LNCAP (cell line): Measurements from ENCODE around the gene LRRC9.

Source experiments
- CTCF ChIP-seq: fragments of 450-650 bp; IDR thresholded peaks from 2 replicates; pipeline ENCODE4 v1.5.1; 2017; ENCODE audit warnings: mild to moderate bottlenecking

Gene LRRC9

GRCh38 chr14:60051721-60052221 lies 131.8 kb downstream of the LRRC9 start:
- no peak for TF ChIP-seq CTCF

- no peak for TF ChIP-seq CTCF
Measured at GRCh38 chr14:60058087-60058486, 138.1 kb downstream of the LRRC9 start.

GRCh38 chr14:60061371-60061770 lies 141.4 kb downstream of the LRRC9 start:
- TF ChIP-seq CTCF = no peak

- TF ChIP-seq CTCF = peak; percentile 61
Measured at GRCh38 chr14:60064491-60065072, 144.6 kb downstream of the LRRC9 start.

- no peak for TF ChIP-seq CTCF
Measured at GRCh38 chr14:60067882-60068281, 147.9 kb downstream of the LRRC9 start.

GRCh38 chr14:60079723-60080122 lies 159.8 kb downstream of the LRRC9 start:
- no peak for TF ChIP-seq CTCF

- no peak for TF ChIP-seq CTCF
Measured at GRCh38 chr14:60085085-60085484, 165.1 kb downstream of the LRRC9 start.

- no peak for TF ChIP-seq CTCF
Measured at GRCh38 chr14:60085693-60086092, 165.7 kb downstream of the LRRC9 start.
